Stimulated activated CD8-positive, alpha-beta memory T cell treated with anti-CD3 and anti-CD28 coated beads, Interleukin-4, amount 100 ng/mL, for 48 hours (primary cell): ENCODE data around the gene ICE2.

Experiments used
- DNase-seq: peaks from one replicate; pipeline ENCODE4 v3.0.0-alpha.2; 2020

Gene ICE2

GRCh38 chr15:60385620-60386552 is 93.1 kb downstream of the ICE2 start:
- no peak for DNase-seq

GRCh38 chr15:60384526-60385126 is 94.3 kb downstream of the ICE2 start:
- no peak for DNase-seq

GRCh38 chr15:60384053-60384452 is 94.9 kb downstream of the ICE2 start:
- no peak for DNase-seq

- no peak for DNase-seq
Measured at GRCh38 chr15:60382773-60383674, 95.9 kb downstream of the ICE2 start.

- no peak for DNase-seq
Measured at GRCh38 chr15:60381148-60381788, 97.7 kb downstream of the ICE2 start.

GRCh38 chr15:60379525-60380274 is 99.2 kb downstream of the ICE2 start:
- DNase-seq, result no peak

- DNase-seq, result no peak
Measured at GRCh38 chr15:60379185-60379524, 99.8 kb downstream of the ICE2 start.

GRCh38 chr15:60376677-60377095 is 102.3 kb downstream of the ICE2 start:
- no peak for DNase-seq

GRCh38 chr15:60375306-60375705 is 103.6 kb downstream of the ICE2 start:
- DNase-seq, result no peak

- no peak for DNase-seq
Measured at GRCh38 chr15:60374628-60375081, 104.3 kb downstream of the ICE2 start.

GRCh38 chr15:60374209-60374608 is 104.7 kb downstream of the ICE2 start:
- no peak for DNase-seq

- no peak for DNase-seq
Measured at GRCh38 chr15:60373745-60374144, 105.2 kb downstream of the ICE2 start.

GRCh38 chr15:60373327-60373726 is 105.6 kb downstream of the ICE2 start:
- no peak for DNase-seq

GRCh38 chr15:60372756-60373155 is 106.2 kb downstream of the ICE2 start:
- no peak for DNase-seq

GRCh38 chr15:60372227-60372626 is 106.7 kb downstream of the ICE2 start:
- no peak for DNase-seq

GRCh38 chr15:60371175-60372051 is 107.5 kb downstream of the ICE2 start:
- DNase-seq, result no peak

GRCh38 chr15:60370869-60371136 is 108.1 kb downstream of the ICE2 start:
- no peak for DNase-seq

- no peak for DNase-seq
Measured at GRCh38 chr15:60370105-60370868, 108.7 kb downstream of the ICE2 start.

GRCh38 chr15:60369696-60370095 is 109.2 kb downstream of the ICE2 start:
- no peak for DNase-seq
